SK-N-MC (cell line): ENCODE results near the gene SAPCD2.

Experiments
- EZH2 ChIP-seq: fragments of 200-600 bp; sonication (generic); IDR thresholded peaks from one replicate; pipeline ENCODE4 v1.6.1; 2017; ENCODE audit warnings: antibody characterized with exemption
- POLR2AphosphoS5 ChIP-seq: IDR thresholded peaks from 2 replicates; pipeline ENCODE4 v1.6.1; 2012; ENCODE audit warnings: mild to moderate bottlenecking, low read depth, low read length, borderline replicate concordance

DNA sequence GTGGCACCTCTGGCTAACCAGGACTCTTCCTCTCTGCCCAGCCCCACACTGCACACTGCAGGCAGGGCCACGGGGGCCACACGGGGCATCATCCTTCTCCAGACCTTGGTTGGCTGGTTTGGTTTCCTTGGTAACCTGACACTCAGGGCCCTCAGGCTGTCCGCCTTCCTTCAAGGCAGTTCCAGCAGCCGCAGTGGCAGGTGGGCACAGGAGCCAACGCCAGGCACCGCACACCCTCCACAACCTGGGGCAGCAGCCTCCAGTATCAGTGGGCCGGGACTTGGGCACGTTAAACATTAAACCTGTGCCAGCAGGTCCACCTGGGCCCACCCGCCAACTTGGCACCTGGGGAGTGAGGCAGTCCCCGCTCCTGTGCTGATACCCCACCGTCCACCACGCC lies 26.3 kb downstream of the SAPCD2 start:
- TF ChIP-seq EZH2 (no peak), POLR2AphosphoS5 (no peak)
